HepG2 (cell line): ENCODE measurements around the gene MADD. TPM values are rescaled to one million over a fixed set of nuclear protein-coding genes. Genes with fewer than 3 reads are reported as not detected.

Experiments
- GATA4 ChIP-seq: sonication (generic); IDR thresholded peaks from 2 replicates; pipeline ENCODE4 v1.6.1; 2016; ENCODE audit warnings: antibody characterized with exemption, low read depth, borderline replicate concordance
- ISL2 ChIP-seq: sonication (generic); formaldehyde crosslinking; IDR thresholded peaks from 2 replicates; pipeline ENCODE4 v1.5.0; 2020; ENCODE audit warnings: missing genetic modification reagents
- JUND ChIP-seq: sonication (generic); formaldehyde crosslinking; IDR thresholded peaks from 2 replicates; pipeline ENCODE4 v1.8.0; 2022; ENCODE audit warnings: mild to moderate bottlenecking, missing genetic modification reagents
- KDM1A ChIP-seq: IDR thresholded peaks from 2 replicates; pipeline ENCODE4 v1.6.1; 2016; ENCODE audit warnings: missing compliant biosample characterization
- MTA1 ChIP-seq: sonication (generic); formaldehyde crosslinking; IDR thresholded peaks from 2 replicates; pipeline ENCODE4 v1.4.0; 2020; ENCODE audit warnings: missing genetic modification reagents, mild to moderate bottlenecking, borderline replicate concordance
- POLR2G ChIP-seq: fragments of 200-400 bp; formaldehyde crosslinking; IDR thresholded peaks from 2 replicates; pipeline ENCODE4 v1.6.1; 2018; ENCODE audit warnings: mild to moderate bottlenecking, low read depth, low read length, moderate library complexity
- RBFOX2 ChIP-seq: fragments of 200-400 bp; formaldehyde crosslinking; IDR thresholded peaks from 2 replicates; pipeline ENCODE4 v1.6.1; 2017; ENCODE audit warnings: low read depth, mild to moderate bottlenecking, low read length
- SRSF4 ChIP-seq: fragments of 200-400 bp; formaldehyde crosslinking; IDR thresholded peaks from one replicate; pipeline ENCODE4 v1.6.1; 2018; ENCODE audit warnings: mild to moderate bottlenecking, low read depth, low read length, moderate library complexity; ENCODE audit not compliant: poor library complexity, severe bottlenecking
- SSRP1 ChIP-seq: IDR thresholded peaks from 2 replicates; pipeline ENCODE4 v1.6.1; 2016; ENCODE audit warnings: control low read depth
- TBL1XR1 ChIP-seq: fragments of 150-350 bp; IDR thresholded peaks from 2 replicates; pipeline ENCODE4 v1.6.1; 2014; ENCODE audit warnings: borderline replicate concordance, low read length; ENCODE audit not compliant: partially characterized antibody
- ZNF354B ChIP-seq: sonication (generic); formaldehyde crosslinking; IDR thresholded peaks from 2 replicates; pipeline ENCODE4 v1.8.0; 2022; ENCODE audit warnings: mild to moderate bottlenecking, missing genetic modification reagents
- polyA plus RNA-seq, 8 experiments: library from polyadenylated mRNA; depleted of rRNA in 3 of 8; stranded (reverse) in 7 of 8; unstranded in 1 of 8; fragments of >200 nt; fragmentation: Illumina TruSeq in 4 of 8; extraction: Trizol in 4 of 8; gene quantifications; 2 replicates each; pipeline versions ENCODE4 v1.2.1 to v1.2.3, GENCODE V29; 2011 to 2016; ENCODE audit warnings: low read depth in 4 of 8, missing spikeins in 1 of 8, mixed read lengths in 1 of 8; ENCODE audit not compliant: insufficient read depth in 1 of 8
- total RNA-seq, 5 experiments: library from RNA; depleted of rRNA; stranded (reverse); fragments of >200 nt; fragmentation: Illumina TruSeq; extraction: Trizol; gene quantifications; 2 replicates each; pipeline ENCODE4 v1.2.3, GENCODE V29; 2016; ENCODE audit warnings: low read depth in 1 of 5
- TF ChIP-seq, protein P1 (sequence below): IDR thresholded peaks from 2 replicates; pipeline ENCODE4 v1.6.1; 2016; ENCODE audit warnings: low read depth, missing genetic modification reagents, missing compliant biosample characterization
- TF ChIP-seq, protein P2 (sequence below): sonication (generic); formaldehyde crosslinking; IDR thresholded peaks from one replicate; pipeline ENCODE4 v1.5.1; 2020; ENCODE audit warnings: mild to moderate bottlenecking, missing genetic modification reagents; ENCODE audit errors: not compliant biosample characterization
- TF ChIP-seq, protein P3 (sequence below): sonication (generic); formaldehyde crosslinking; IDR thresholded peaks from 2 replicates; pipeline ENCODE4 v1.8.0; 2022; ENCODE audit warnings: low read depth, missing genetic modification reagents

MADD gene
- total and polyA plus RNA-seq, 2 of the 13 experiments (the other 11 are each of a cell fraction or from before 2014, with no cell fraction given), result 18.0 to 29.2 TPM

DNA sequence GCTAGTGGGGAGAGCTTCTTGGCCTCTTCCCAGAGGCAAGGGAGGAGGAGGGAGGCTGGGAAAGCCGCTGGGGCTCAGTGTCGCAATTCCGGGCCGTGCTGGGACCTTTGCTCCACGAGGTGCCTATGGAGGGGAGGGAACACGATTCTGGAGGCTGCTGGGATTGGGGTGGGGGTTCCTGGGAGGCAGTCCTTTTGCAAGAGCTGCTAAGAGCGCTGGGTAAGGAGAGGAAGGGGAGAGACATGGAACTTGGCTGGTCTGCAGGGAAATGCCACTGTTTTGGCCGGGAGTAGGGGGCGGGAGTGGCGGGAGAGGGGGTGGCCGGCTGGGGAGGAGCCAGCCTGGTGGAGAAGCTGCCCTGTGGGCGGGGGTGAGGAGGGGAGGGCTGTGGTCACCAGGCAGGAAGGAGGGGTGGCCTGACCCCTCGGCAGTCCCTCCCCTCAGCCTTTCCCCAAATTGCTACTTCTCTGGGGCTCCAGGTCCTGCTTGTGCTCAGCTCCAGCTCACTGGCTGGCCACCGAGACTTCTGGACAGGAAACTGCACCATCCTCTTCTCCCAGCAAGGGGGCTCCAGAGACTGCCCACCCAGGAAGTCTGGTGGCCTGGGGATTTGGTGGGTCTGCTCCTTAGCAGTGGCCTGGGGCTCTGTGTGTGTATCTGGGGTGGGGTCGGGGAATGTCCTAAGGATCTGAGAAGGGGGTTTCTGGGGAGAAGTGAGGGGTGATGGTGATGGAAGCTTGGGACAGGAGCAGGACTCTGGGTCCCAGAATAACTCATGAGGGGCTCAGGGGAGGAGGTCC lies 12.2 kb upstream of the MADD start, which contains the start of gene NR1H3 (continued):
- TF ChIP-seq, protein P1, sequence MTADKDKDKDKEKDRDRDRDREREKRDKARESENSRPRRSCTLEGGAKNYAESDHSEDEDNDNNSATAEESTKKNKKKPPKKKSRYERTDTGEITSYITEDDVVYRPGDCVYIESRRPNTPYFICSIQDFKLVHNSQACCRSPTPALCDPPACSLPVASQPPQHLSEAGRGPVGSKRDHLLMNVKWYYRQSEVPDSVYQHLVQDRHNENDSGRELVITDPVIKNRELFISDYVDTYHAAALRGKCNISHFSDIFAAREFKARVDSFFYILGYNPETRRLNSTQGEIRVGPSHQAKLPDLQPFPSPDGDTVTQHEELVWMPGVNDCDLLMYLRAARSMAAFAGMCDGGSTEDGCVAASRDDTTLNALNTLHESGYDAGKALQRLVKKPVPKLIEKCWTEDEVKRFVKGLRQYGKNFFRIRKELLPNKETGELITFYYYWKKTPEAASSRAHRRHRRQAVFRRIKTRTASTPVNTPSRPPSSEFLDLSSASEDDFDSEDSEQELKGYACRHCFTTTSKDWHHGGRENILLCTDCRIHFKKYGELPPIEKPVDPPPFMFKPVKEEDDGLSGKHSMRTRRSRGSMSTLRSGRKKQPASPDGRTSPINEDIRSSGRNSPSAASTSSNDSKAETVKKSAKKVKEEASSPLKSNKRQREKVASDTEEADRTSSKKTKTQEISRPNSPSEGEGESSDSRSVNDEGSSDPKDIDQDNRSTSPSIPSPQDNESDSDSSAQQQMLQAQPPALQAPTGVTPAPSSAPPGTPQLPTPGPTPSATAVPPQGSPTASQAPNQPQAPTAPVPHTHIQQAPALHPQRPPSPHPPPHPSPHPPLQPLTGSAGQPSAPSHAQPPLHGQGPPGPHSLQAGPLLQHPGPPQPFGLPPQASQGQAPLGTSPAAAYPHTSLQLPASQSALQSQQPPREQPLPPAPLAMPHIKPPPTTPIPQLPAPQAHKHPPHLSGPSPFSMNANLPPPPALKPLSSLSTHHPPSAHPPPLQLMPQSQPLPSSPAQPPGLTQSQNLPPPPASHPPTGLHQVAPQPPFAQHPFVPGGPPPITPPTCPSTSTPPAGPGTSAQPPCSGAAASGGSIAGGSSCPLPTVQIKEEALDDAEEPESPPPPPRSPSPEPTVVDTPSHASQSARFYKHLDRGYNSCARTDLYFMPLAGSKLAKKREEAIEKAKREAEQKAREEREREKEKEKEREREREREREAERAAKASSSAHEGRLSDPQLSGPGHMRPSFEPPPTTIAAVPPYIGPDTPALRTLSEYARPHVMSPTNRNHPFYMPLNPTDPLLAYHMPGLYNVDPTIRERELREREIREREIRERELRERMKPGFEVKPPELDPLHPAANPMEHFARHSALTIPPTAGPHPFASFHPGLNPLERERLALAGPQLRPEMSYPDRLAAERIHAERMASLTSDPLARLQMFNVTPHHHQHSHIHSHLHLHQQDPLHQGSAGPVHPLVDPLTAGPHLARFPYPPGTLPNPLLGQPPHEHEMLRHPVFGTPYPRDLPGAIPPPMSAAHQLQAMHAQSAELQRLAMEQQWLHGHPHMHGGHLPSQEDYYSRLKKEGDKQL (CRISPR knock-in tag), result no peak
- TF ChIP-seq ISL2 (CRISPR knock-in tag), result no peak
- TF ChIP-seq GATA4, result no peak
- no peak for TF ChIP-seq ZNF354B
- peak; percentile 73 for TF ChIP-seq POLR2G
- TF ChIP-seq SSRP1 (CRISPR knock-in tag), result no peak
- TF ChIP-seq KDM1A (CRISPR knock-in tag), result no peak
- TF ChIP-seq RBFOX2, result no peak; the same call in 1 of the 2 replicates
- no peak for TF ChIP-seq TBL1XR1
- TF ChIP-seq SRSF4, result no peak
- TF ChIP-seq JUND (CRISPR knock-in tag), result no peak
- TF ChIP-seq, protein P2, sequence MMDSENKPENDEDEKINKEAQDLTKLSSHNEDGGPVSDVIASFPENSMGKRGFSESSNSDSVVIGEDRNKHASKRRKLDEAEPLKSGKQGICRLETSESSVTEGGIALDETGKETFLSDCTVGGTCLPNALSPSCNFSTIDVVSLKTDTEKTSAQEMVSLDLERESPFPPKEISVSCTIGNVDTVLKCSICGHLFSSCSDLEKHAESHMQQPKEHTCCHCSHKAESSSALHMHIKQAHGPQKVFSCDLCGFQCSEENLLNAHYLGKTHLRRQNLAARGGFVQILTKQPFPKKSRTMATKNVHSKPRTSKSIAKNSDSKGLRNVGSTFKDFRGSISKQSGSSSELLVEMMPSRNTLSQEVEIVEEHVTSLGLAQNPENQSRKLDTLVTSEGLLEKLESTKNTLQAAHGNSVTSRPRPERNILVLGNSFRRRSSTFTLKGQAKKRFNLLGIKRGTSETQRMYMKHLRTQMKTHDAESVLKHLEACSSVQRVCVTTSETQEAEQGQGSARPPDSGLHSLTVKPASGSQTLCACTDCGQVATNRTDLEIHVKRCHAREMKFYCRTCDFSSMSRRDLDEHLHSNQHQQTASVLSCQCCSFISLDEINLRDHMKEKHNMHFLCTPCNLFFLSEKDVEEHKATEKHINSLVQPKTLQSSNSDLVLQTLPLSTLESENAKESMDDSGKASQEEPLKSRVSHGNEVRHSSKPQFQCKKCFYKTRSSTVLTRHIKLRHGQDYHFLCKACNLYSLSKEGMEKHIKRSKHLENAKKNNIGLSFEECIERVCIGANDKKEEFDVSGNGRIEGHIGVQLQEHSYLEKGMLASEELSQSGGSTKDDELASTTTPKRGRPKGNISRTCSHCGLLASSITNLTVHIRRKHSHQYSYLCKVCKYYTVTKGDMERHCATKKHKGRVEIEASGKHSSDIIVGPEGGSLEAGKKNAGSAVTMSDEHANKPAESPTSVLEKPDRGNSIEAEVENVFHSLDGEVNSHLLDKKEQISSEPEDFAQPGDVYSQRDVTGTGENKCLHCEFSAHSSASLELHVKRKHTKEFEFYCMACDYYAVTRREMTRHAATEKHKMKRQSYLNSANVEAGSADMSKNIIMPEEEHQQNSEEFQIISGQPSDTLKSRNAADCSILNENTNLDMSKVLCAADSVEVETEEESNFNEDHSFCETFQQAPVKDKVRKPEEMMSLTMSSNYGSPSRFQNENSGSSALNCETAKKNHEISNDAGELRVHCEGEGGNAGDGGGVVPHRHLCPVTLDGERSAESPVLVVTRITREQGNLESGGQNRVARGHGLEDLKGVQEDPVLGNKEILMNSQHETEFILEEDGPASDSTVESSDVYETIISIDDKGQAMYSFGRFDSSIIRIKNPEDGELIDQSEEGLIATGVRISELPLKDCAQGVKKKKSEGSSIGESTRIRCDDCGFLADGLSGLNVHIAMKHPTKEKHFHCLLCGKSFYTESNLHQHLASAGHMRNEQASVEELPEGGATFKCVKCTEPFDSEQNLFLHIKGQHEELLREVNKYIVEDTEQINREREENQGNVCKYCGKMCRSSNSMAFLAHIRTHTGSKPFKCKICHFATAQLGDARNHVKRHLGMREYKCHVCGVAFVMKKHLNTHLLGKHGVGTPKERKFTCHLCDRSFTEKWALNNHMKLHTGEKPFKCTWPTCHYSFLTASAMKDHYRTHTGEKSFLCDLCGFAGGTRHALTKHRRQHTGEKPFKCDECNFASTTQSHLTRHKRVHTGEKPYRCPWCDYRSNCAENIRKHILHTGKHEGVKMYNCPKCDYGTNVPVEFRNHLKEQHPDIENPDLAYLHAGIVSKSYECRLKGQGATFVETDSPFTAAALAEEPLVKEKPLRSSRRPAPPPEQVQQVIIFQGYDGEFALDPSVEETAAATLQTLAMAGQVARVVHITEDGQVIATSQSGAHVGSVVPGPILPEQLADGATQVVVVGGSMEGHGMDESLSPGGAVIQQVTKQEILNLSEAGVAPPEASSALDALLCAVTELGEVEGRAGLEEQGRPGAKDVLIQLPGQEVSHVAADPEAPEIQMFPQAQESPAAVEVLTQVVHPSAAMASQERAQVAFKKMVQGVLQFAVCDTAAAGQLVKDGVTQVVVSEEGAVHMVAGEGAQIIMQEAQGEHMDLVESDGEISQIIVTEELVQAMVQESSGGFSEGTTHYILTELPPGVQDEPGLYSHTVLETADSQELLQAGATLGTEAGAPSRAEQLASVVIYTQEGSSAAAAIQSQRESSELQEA (CRISPR knock-in tag), result no peak
- TF ChIP-seq MTA1 (CRISPR knock-in tag), result peak; percentile 70; the same call in 1 of the 2 replicates
- TF ChIP-seq, protein P3, sequence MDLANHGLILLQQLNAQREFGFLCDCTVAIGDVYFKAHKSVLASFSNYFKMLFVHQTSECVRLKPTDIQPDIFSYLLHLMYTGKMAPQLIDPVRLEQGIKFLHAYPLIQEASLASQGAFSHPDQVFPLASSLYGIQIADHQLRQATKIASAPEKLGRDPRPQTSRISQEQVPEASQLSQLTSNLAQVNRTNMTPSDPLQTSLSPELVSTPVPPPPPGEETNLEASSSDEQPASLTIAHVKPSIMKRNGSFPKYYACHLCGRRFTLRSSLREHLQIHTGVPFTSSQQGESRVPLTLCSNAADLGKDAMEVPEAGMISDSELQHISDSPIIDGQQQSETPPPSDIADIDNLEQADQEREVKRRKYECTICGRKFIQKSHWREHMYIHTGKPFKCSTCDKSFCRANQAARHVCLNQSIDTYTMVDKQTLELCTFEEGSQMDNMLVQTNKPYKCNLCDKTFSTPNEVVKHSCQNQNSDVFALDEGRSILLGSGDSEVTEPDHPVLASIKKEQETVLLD (CRISPR knock-in tag), result no peak
